GM21423 (cell line): ENCODE results near the gene CABP5.

Source experiments
- ATAC-seq: cut with Tn5 transposase; IDR thresholded peaks from one replicate; pipeline ENCODE4 v1.9.1; 2021; ENCODE audit warnings: mild to moderate bottlenecking, moderate library complexity; ENCODE audit not compliant: unreplicated experiment

Gene CABP5

GRCh38 chr19:48033604-48034003, 10.3 kb downstream of the CABP5 start:
- ATAC-seq = no peak

GRCh38 chr19:48030073-48030472, 13.8 kb downstream of the CABP5 start:
- no peak for ATAC-seq

GRCh38 chr19:48029431-48029830, 14.4 kb downstream of the CABP5 start:
- ATAC-seq = no peak

GRCh38 chr19:48025480-48025879, 18.4 kb downstream of the CABP5 start:
- no peak for ATAC-seq

- no peak for ATAC-seq
These were observed 20.4 kb downstream of the CABP5 start for GRCh38 chr19:48023518-48023917.

GRCh38 chr19:48023011-48023410, 20.9 kb downstream of the CABP5 start:
- ATAC-seq = no peak

GRCh38 chr19:48020686-48021085, 23.2 kb downstream of the CABP5 start:
- no peak for ATAC-seq

GRCh38 chr19:48010932-48011758, 32.7 kb downstream of the CABP5 start:
- no peak for ATAC-seq

- ATAC-seq = no peak
These were observed 37.1 kb downstream of the CABP5 start for GRCh38 chr19:48006762-48007161.

GRCh38 chr19:48004236-48004635, 39.6 kb downstream of the CABP5 start:
- ATAC-seq = no peak

GRCh38 chr19:48000846-48001245, 43.0 kb downstream of the CABP5 start:
- no peak for ATAC-seq

- ATAC-seq = no peak
These were observed 45.1 kb downstream of the CABP5 start for GRCh38 chr19:47998800-47999199.

- ATAC-seq = no peak
These were observed 47.6 kb downstream of the CABP5 start for GRCh38 chr19:47996230-47996727.

GRCh38 chr19:47994209-47994802, 49.6 kb downstream of the CABP5 start, which contains the start of gene ELSPBP1:
Gene ELSPBP1 (plus strand): TSS chr19:47994632. CDS start chr19:48008668, 14,036 bp downstream.
- no peak for ATAC-seq

- no peak for ATAC-seq
These were observed 51.8 kb downstream of the CABP5 start, which contains the start of gene BSPH1 for GRCh38 chr19:47992070-47992469. Gene BSPH1 (minus strand): TSS chr19:47992170. CDS start chr19:47992081, 89 bp downstream.

- no peak for ATAC-seq
These were observed 52.6 kb downstream of the CABP5 start for GRCh38 chr19:47991191-47991808.
